Endodermal cell (in vitro differentiated cells): ENCODE results near the gene SCUBE1. TPM values are rescaled to one million over a fixed set of nuclear protein-coding genes. Genes with fewer than 3 reads are reported as not detected.

ENCODE experiments used
- DNase-seq: peaks from one replicate; pipeline ENCODE4 v3.0.0-alpha.2; 2017
- H3K27ac ChIP-seq: 2 replicates; pipeline ENCODE4 v1.5.1; 2013; ENCODE audit warnings: mild to moderate bottlenecking, low read depth, low read length, moderate library complexity
- H3K27me3 ChIP-seq: 2 replicates; pipeline ENCODE4 v1.6.1; 2013; ENCODE audit warnings: mild to moderate bottlenecking, low read length, moderate library complexity; ENCODE audit not compliant: insufficient read depth, control insufficient read depth, poor library complexity, severe bottlenecking
- H3K36me3 ChIP-seq: 2 replicates; pipeline ENCODE4 v1.7.0; 2013; ENCODE audit warnings: mild to moderate bottlenecking, low read length, moderate library complexity; ENCODE audit not compliant: control insufficient read depth, insufficient read depth
- H3K4me1 ChIP-seq: one replicate; pipeline ENCODE4 v1.7.0; 2013; ENCODE audit warnings: low read length; ENCODE audit not compliant: control insufficient read depth, insufficient read depth
- H3K4me3 ChIP-seq: 2 replicates; pipeline ENCODE4 v1.5.1; 2013; ENCODE audit warnings: mild to moderate bottlenecking, low read length, moderate library complexity
- H3K9ac ChIP-seq: 2 replicates; pipeline ENCODE4 v1.6.1; 2013; ENCODE audit warnings: mild to moderate bottlenecking, low read length, moderate library complexity; ENCODE audit not compliant: poor library complexity, severe bottlenecking; ENCODE audit errors: extremely low read depth
- H3K9me3 ChIP-seq: 2 replicates; pipeline ENCODE4 v1.6.1; 2013; ENCODE audit warnings: mild to moderate bottlenecking, low read length, moderate library complexity; ENCODE audit not compliant: control insufficient read depth
- H3K27ac Mint-ChIP-seq: 2 replicates; pipeline ENCODE4 v1.8.0; 2020; ENCODE audit warnings: mixed read lengths
- H3K27me3 Mint-ChIP-seq: 2 replicates; pipeline ENCODE4 v1.8.0; 2021; ENCODE audit warnings: mild to moderate bottlenecking, mixed read lengths; ENCODE audit not compliant: insufficient read depth
- H3K36me3 Mint-ChIP-seq: 2 replicates; pipeline ENCODE4 v1.8.0; 2020; ENCODE audit warnings: low read depth, mixed read lengths
- H3K4me1 Mint-ChIP-seq: 2 replicates; pipeline ENCODE4 v1.8.0; 2020; ENCODE audit warnings: mixed read lengths
- H3K4me3 Mint-ChIP-seq: 2 replicates; pipeline ENCODE4 v1.8.0; 2020; ENCODE audit warnings: mild to moderate bottlenecking, moderate library complexity, mixed read lengths
- H3K9me3 Mint-ChIP-seq: 2 replicates; pipeline ENCODE4 v1.8.0; 2020; ENCODE audit warnings: mild to moderate bottlenecking, mixed read lengths
- CTCF ChIP-seq: fragments of 200-600 bp; sonication (generic); conservative IDR thresholded peaks from 2 replicates; pipeline ENCODE4 v1.5.0; 2021; ENCODE audit warnings: antibody characterized with exemption, mild to moderate bottlenecking
- WGBS, 2 experiments: methylation state at CpG; one replicate each; pipeline versions ENCODE4 v1.1.5 to v1.1.7; 2013; ENCODE audit warnings: missing lambda C conversion rate in 2 of 2, mixed read lengths in 1 of 2; ENCODE audit not compliant: insufficient coverage in 1 of 2, insufficient read length in 1 of 2; 5-methylcytosine and 5-hydroxymethylcytosine counted together
- total RNA-seq, 2 donors: library from RNA; stranded (reverse); fragmentation: NEBNext Ultra II Directional in 1 of 2; extraction: Animal tissue kit (Norgen Biotek cat#: 25700) in 1 of 2; gene quantifications; 2 replicates in 1 of 2; 3 replicates in 1 of 2; pipeline ENCODE4 v1.2.1, GENCODE V29; 2021

Gene SCUBE1
- total RNA-seq, 2 donors from 2014 or later = 0.13 to 0.95 TPM

GRCh38 chr22:43345761-43346301 lies 2.7 kb upstream of the SCUBE1 start:
- Histone ChIP-seq H3K9me3 (no peaks in the 10 kb centered on the region), H3K9ac (no peak overlapping the region), H3K27ac (no peak overlapping the region), H3K4me1 (no peaks in the 10 kb centered on the region), H3K4me3 (no peak overlapping the region), H3K36me3 (no peaks in the 10 kb centered on the region), H3K27me3 (peaks cover 48% of the 10 kb centered on the region)
- Mint-ChIP-seq H3K27ac (no peak overlapping the region), H3K9me3 (no peaks in the 10 kb centered on the region), H3K27me3 (peaks cover 56% of the 10 kb centered on the region), H3K4me3 (no peak overlapping the region), H3K36me3 (no peaks in the 10 kb centered on the region), H3K4me1 (no peaks in the 10 kb centered on the region)
- 71 to 74% methylated on average over 6 to 7 of the region's 7 CpGs for WGBS, 2 experiments
- DNase-seq = peak; percentile 53
- no peak for TF ChIP-seq CTCF

GRCh38 chr22:43345356-43345755 lies 2.2 kb upstream of the SCUBE1 start:
- Mint-ChIP-seq H3K27me3 (peaks cover 61% of the 10 kb centered on the region), H3K4me1 (no peaks in the 10 kb centered on the region), H3K27ac (no peak overlapping the region), H3K36me3 (no peaks in the 10 kb centered on the region), H3K4me3 (no peak overlapping the region), H3K9me3 (no peaks in the 10 kb centered on the region)
- peaks cover 53% of the 10 kb centered on the region for H3K27me3 ChIP-seq
- no peak for TF ChIP-seq CTCF
- no peak overlapping the region for H3K4me3 ChIP-seq
- no peaks in the 10 kb centered on the region for H3K9me3 ChIP-seq
- no peaks in the 10 kb centered on the region for H3K4me1 ChIP-seq
- no peak for DNase-seq
- no peaks in the 10 kb centered on the region for H3K36me3 ChIP-seq
- no peak overlapping the region for H3K9ac ChIP-seq
- H3K27ac ChIP-seq = no peak overlapping the region
- WGBS, 2 experiments = 94 to 96% methylated on average over 7 of the region's 7 CpGs

- H3K4me3 Mint-ChIP-seq = no peak overlapping the region
- peaks cover 61% of the 10 kb centered on the region for H3K27me3 Mint-ChIP-seq
Measured at GRCh38 chr22:43344520-43344787, 1.3 kb upstream of the SCUBE1 start.

More at GRCh38 chr22:43344520-43344787, 1.3 kb upstream of the SCUBE1 start:
- Mint-ChIP-seq H3K4me1 (no peaks in the 10 kb centered on the region), H3K9me3 (no peaks in the 10 kb centered on the region), H3K36me3 (no peaks in the 10 kb centered on the region), H3K27ac (no peak overlapping the region)
- Histone ChIP-seq H3K9ac (no peak overlapping the region), H3K4me1 (no peaks in the 10 kb centered on the region), H3K4me3 (no peak overlapping the region), H3K27ac (peak overlapping the region; percentile 4), H3K36me3 (no peaks in the 10 kb centered on the region), H3K9me3 (no peaks in the 10 kb centered on the region), H3K27me3 (peaks cover 62% of the 10 kb centered on the region)
- no peak for TF ChIP-seq CTCF
- DNase-seq = peak; percentile 50
- WGBS, 2 experiments = 93% methylated on average over 6 of the region's 6 CpGs; no CpG with 5 or more reads in 1 of the 2 experiments
